KMS-11 (cell line): Measurements from ENCODE around the gene LRRC56.

Source experiments
- H2AFZ ChIP-seq: fragments of 200-600 bp; sonication (generic); 2 replicates; pipeline ENCODE4 v1.6.1; 2016; ENCODE audit warnings: antibody characterized with exemption, mixed run types, low read depth
- H3K27ac ChIP-seq: fragments of 200-600 bp; sonication (generic); 2 replicates; pipeline ENCODE4 v1.6.1; 2016; ENCODE audit warnings: mild to moderate bottlenecking, mixed run types
- H3K27me3 ChIP-seq: fragments of 200-600 bp; sonication (generic); 2 replicates; pipeline ENCODE4 v1.6.1; 2017; ENCODE audit warnings: mild to moderate bottlenecking, low read depth, mixed run types, moderate library complexity; ENCODE audit not compliant: insufficient read depth
- H3K36me3 ChIP-seq: fragments of 200-600 bp; sonication (generic); 2 replicates; pipeline ENCODE4 v1.6.1; 2017; ENCODE audit warnings: mild to moderate bottlenecking, mixed run types; ENCODE audit not compliant: insufficient read depth
- H3K4me1 ChIP-seq: fragments of 200-600 bp; sonication (generic); 2 replicates; pipeline ENCODE4 v1.6.1; 2016; ENCODE audit warnings: mild to moderate bottlenecking, low read depth, mixed run types; ENCODE audit not compliant: poor library complexity, severe bottlenecking
- H3K4me2 ChIP-seq: fragments of 200-600 bp; sonication (generic); 2 replicates; pipeline ENCODE4 v1.7.0; 2016; ENCODE audit warnings: mild to moderate bottlenecking, mixed run types
- H3K4me3 ChIP-seq: fragments of 200-600 bp; sonication (generic); IDR thresholded peaks from 2 replicates; pipeline ENCODE4 v1.6.1; 2017; ENCODE audit warnings: low read depth, low read length, mixed read lengths; ENCODE audit not compliant: insufficient read depth
- H3K79me2 ChIP-seq: fragments of 200-600 bp; sonication (generic); 2 replicates; pipeline ENCODE4 v1.6.1; 2016; ENCODE audit warnings: low read depth, mixed run types; ENCODE audit not compliant: insufficient read depth
- H3K9ac ChIP-seq: fragments of 200-600 bp; sonication (generic); 2 replicates; pipeline ENCODE4 v1.6.1; 2016; ENCODE audit warnings: mild to moderate bottlenecking, mixed run types
- H4K20me1 ChIP-seq: fragments of 200-600 bp; sonication (generic); 2 replicates; pipeline ENCODE4 v1.6.1; 2016; ENCODE audit warnings: mild to moderate bottlenecking, mixed run types; ENCODE audit not compliant: insufficient read depth
- CTCF ChIP-seq: fragments of 200-600 bp; sonication (generic); conservative IDR thresholded peaks from 2 replicates; pipeline ENCODE4 v1.6.1; 2017; ENCODE audit warnings: low read depth, mild to moderate bottlenecking, antibody characterized with exemption, low read length, moderate library complexity, mixed read lengths

The LRRC56 gene

GRCh38 chr11:544817-545166 lies 7.5 kb downstream of the LRRC56 start:
- Histone ChIP-seq H2AFZ (no peak overlapping the region), H4K20me1 (no peaks in the 10 kb centered on the region), H3K27me3 (no peaks in the 10 kb centered on the region), H3K4me2 (no peak overlapping the region), H3K9ac (no peak overlapping the region), H3K27ac (no peak overlapping the region), H3K4me1 (no peaks in the 10 kb centered on the region), H3K79me2 (no peaks in the 10 kb centered on the region), H3K4me3 (no peak overlapping the region), H3K36me3 (no peaks in the 10 kb centered on the region)
- no peak for TF ChIP-seq CTCF

- TF ChIP-seq CTCF: no peak
- no peaks in the 10 kb centered on the region for H3K4me1 ChIP-seq
- H4K20me1 ChIP-seq: no peaks in the 10 kb centered on the region
- H3K27me3 ChIP-seq: no peaks in the 10 kb centered on the region
- no peak overlapping the region for H3K9ac ChIP-seq
- no peaks in the 10 kb centered on the region for H3K36me3 ChIP-seq
- H3K4me2 ChIP-seq: no peak overlapping the region
- no peak overlapping the region for H3K27ac ChIP-seq
- no peaks in the 10 kb centered on the region for H3K79me2 ChIP-seq
- no peak overlapping the region for H3K4me3 ChIP-seq
- no peak overlapping the region for H2AFZ ChIP-seq
Measured at GRCh38 chr11:545171-545570, 7.8 kb downstream of the LRRC56 start.

- no peaks in the 10 kb centered on the region for H4K20me1 ChIP-seq
- H2AFZ ChIP-seq: no peak overlapping the region
- no peak overlapping the region for H3K4me2 ChIP-seq
- H3K27ac ChIP-seq: no peak overlapping the region
- no peaks in the 10 kb centered on the region for H3K79me2 ChIP-seq
- H3K36me3 ChIP-seq: no peaks in the 10 kb centered on the region
- H3K27me3 ChIP-seq: no peaks in the 10 kb centered on the region
- TF ChIP-seq CTCF: no peak
- H3K4me1 ChIP-seq: no peaks in the 10 kb centered on the region
- H3K9ac ChIP-seq: no peak overlapping the region
- no peak overlapping the region for H3K4me3 ChIP-seq
Measured at GRCh38 chr11:548700-549603, 11.6 kb downstream of the LRRC56 start.

- H3K4me1 ChIP-seq: peaks cover 8% of the 10 kb centered on the region
- no peak overlapping the region for H3K9ac ChIP-seq
- no peak overlapping the region for H3K4me2 ChIP-seq
- H3K79me2 ChIP-seq: no peaks in the 10 kb centered on the region
- no peak overlapping the region for H3K27ac ChIP-seq
- no peak overlapping the region for H3K4me3 ChIP-seq
- H3K36me3 ChIP-seq: no peaks in the 10 kb centered on the region
- no peaks in the 10 kb centered on the region for H4K20me1 ChIP-seq
- H2AFZ ChIP-seq: no peak overlapping the region
- H3K27me3 ChIP-seq: no peaks in the 10 kb centered on the region
- TF ChIP-seq CTCF: no peak
Measured at GRCh38 chr11:550021-550745, 12.9 kb downstream of the LRRC56 start.
